ENCODE measurements around the gene BTBD9. TPM values are rescaled to one million over a fixed set of nuclear protein-coding genes. Genes with fewer than 3 reads are reported as not detected.

Gene BTBD9
- total and polyA plus RNA-seq, 11 donors, result 6.3 to 23.3 (median 19.4) TPM

- H3K4me1 ChIP-seq, result no peaks in the 10 kb centered on the region
- peaks cover 0 to 41% (median 24%) of the 10 kb centered on the region in 9 donors for H3K36me3 ChIP-seq
- ATAC-seq (peak; percentile 42 to 72 (median 64)), DNase-seq (no peak)
- no peak overlapping the region for H3K27ac ChIP-seq
- H3K9me3 ChIP-seq, result no peaks in the 10 kb centered on the region
- WGBS, 4 donors, result 89 to 97% (median 95%) methylated on average over 6 of the region's 6 CpGs
- intact Hi-C loops (cut with DNase I), result no loop called here
- no peak for TF ChIP-seq CTCF (IDR thresholded peaks at IDR 0.05)
- no peak for TF ChIP-seq POLR2A (IDR thresholded peaks at IDR 0.05)
- H3K4me3 ChIP-seq, result no peak overlapping the region
- no peaks in the 10 kb centered on the region for H3K27me3 ChIP-seq
Observed at GRCh38 chr6:38587766-38588362, 51.9 kb downstream of the BTBD9 start.

- 97 to 98% (median 97%) methylated on average over 6 of the region's 6 CpGs for WGBS, 4 donors
- no peak overlapping the region for H3K27ac ChIP-seq
- no peaks in the 10 kb centered on the region for H3K27me3 ChIP-seq
- TF ChIP-seq POLR2A (IDR thresholded peaks at IDR 0.05), result no peak
- no peak for TF ChIP-seq CTCF (IDR thresholded peaks at IDR 0.05)
- intact Hi-C loops (cut with DNase I), result no loop called here
- no peak for DNase-seq
- H3K9me3 ChIP-seq, result no peaks in the 10 kb centered on the region
- no peak overlapping the region for H3K4me3 ChIP-seq
- ATAC-seq, result no peak
- no peaks in the 10 kb centered on the region for H3K4me1 ChIP-seq
- peaks cover 0 to 32% (median 15%) of the 10 kb centered on the region in 9 donors for H3K36me3 ChIP-seq
Observed at GRCh38 chr6:38586992-38587391, 52.7 kb downstream of the BTBD9 start.

- WGBS, 4 donors, result 90 to 96% (median 92%) methylated on average over 2 of the region's 2 CpGs
- intact Hi-C loops (cut with DNase I), result no loop called here
- ATAC-seq, result no peak
Observed at GRCh38 chr6:38584731-38585130, 55.0 kb downstream of the BTBD9 start.

GRCh38 chr6:38583523-38583922, 56.2 kb downstream of the BTBD9 start:
- no peak overlapping the region for H3K4me3 ChIP-seq
- no peaks in the 10 kb centered on the region for H3K9me3 ChIP-seq
- DNase-seq, result no peak
- H3K36me3 ChIP-seq, result peaks cover 0 to 38% (median 20%) of the 10 kb centered on the region in 9 donors
- H3K27ac ChIP-seq, result no peak overlapping the region
- WGBS, 4 donors, result 92 to 95% (median 93%) methylated on average over 1 of the region's 1 CpG
- ATAC-seq, result no peak
- TF ChIP-seq POLR2A (IDR thresholded peaks at IDR 0.05) (no peak), CTCF (IDR thresholded peaks at IDR 0.05) (no peak)
- no peaks in the 10 kb centered on the region for H3K4me1 ChIP-seq
- intact Hi-C loops (cut with DNase I), result no loop called here
- no peaks in the 10 kb centered on the region for H3K27me3 ChIP-seq

More at GRCh38 chr6:38584731-38585130, 55.0 kb downstream of the BTBD9 start:
- no peak overlapping the region for H3K4me3 ChIP-seq
- peaks cover 0 to 26% (median 12%) of the 10 kb centered on the region in 9 donors for H3K36me3 ChIP-seq
- no peaks in the 10 kb centered on the region for H3K9me3 ChIP-seq
- H3K27me3 ChIP-seq, result no peaks in the 10 kb centered on the region
- TF ChIP-seq POLR2A (IDR thresholded peaks at IDR 0.05) (no peak), CTCF (IDR thresholded peaks at IDR 0.05) (no peak)
- no peak for DNase-seq
- H3K27ac ChIP-seq, result no peak overlapping the region
- H3K4me1 ChIP-seq, result no peaks in the 10 kb centered on the region
